GM23338 (cell line): ENCODE results near the gene GABARAPL1. TPM values are rescaled to one million over a fixed set of nuclear protein-coding genes. Genes with fewer than 3 reads are reported as not detected.

ENCODE experiments used
- ATAC-seq: fragments of 200-7000 bp; cut with Tn5 transposase; 3 replicates; pipeline ENCODE4 v1.9.1; 2020
- DNase-seq: peaks from one replicate; pipeline ENCODE4 v3.0.0-alpha.2; 2015; ENCODE audit warnings: low spot score
- H2AFZ ChIP-seq: fragments of 200-600 bp; sonication (generic); 2 replicates; pipeline ENCODE4 v1.8.0; 2016; ENCODE audit warnings: antibody characterized with exemption, mild to moderate bottlenecking, moderate library complexity
- H3F3A ChIP-seq: fragments of 200-600 bp; sonication (generic); replicated peaks from 2 replicates; pipeline ENCODE4 v1.8.0; 2017; ENCODE audit warnings: antibody characterized with exemption, mixed run types, low read depth
- H3K27ac ChIP-seq: fragments of 200-600 bp; sonication (generic); 2 replicates; pipeline ENCODE4 v1.6.1; 2016; ENCODE audit warnings: low read depth
- H3K27me3 ChIP-seq: fragments of 200-600 bp; sonication (generic); 2 replicates; pipeline ENCODE4 v1.8.0; 2016; ENCODE audit warnings: mild to moderate bottlenecking, mixed run types, moderate library complexity; ENCODE audit not compliant: insufficient read depth
- H3K36me3 ChIP-seq: fragments of 200-600 bp; sonication (generic); 2 replicates; pipeline ENCODE4 v1.8.0; 2016; ENCODE audit warnings: mild to moderate bottlenecking; ENCODE audit not compliant: insufficient read depth
- H3K4me1 ChIP-seq: fragments of 200-600 bp; sonication (generic); 2 replicates; pipeline ENCODE4 v1.8.0; 2016; ENCODE audit warnings: mild to moderate bottlenecking, moderate library complexity; ENCODE audit not compliant: insufficient read depth
- H3K4me2 ChIP-seq: fragments of 200-600 bp; sonication (generic); 2 replicates; pipeline ENCODE4 v1.7.1; 2017; ENCODE audit warnings: mixed run types
- H3K4me3 ChIP-seq: fragments of 200-600 bp; sonication (generic); 2 replicates; pipeline ENCODE4 v1.6.1; 2016; ENCODE audit warnings: mixed run types
- H3K79me2 ChIP-seq: fragments of 200-600 bp; sonication (generic); replicated peaks from 2 replicates; pipeline ENCODE4 v1.8.0; 2017; ENCODE audit warnings: mild to moderate bottlenecking; ENCODE audit not compliant: insufficient read depth
- H3K9me2 ChIP-seq: fragments of 200-600 bp; sonication (generic); 2 replicates; pipeline ENCODE4 v1.8.0; 2017; ENCODE audit not compliant: insufficient read depth
- H4K20me1 ChIP-seq: fragments of 200-600 bp; sonication (generic); replicated peaks from 2 replicates; pipeline ENCODE4 v1.8.0; 2017; ENCODE audit warnings: mild to moderate bottlenecking; ENCODE audit not compliant: insufficient read depth
- H3K27ac Mint-ChIP-seq: 2 replicates; pipeline ENCODE4 v1.8.0; 2020; ENCODE audit warnings: inconsistent platforms, mild to moderate bottlenecking, moderate library complexity, mixed read lengths
- H3K27me3 Mint-ChIP-seq: 3 replicates; pipeline ENCODE4 v1.8.0; 2022; ENCODE audit warnings: low read depth, mild to moderate bottlenecking, moderate library complexity, mixed read lengths, inconsistent platforms; ENCODE audit not compliant: insufficient read depth, poor library complexity
- H3K36me3 Mint-ChIP-seq: 3 replicates; pipeline ENCODE4 v1.8.0; 2021; ENCODE audit warnings: low read depth, mild to moderate bottlenecking, inconsistent platforms, moderate library complexity, mixed read lengths
- H3K4me1 Mint-ChIP-seq: 3 replicates; pipeline ENCODE4 v1.8.0; 2020; ENCODE audit warnings: mild to moderate bottlenecking, inconsistent platforms, mixed read lengths
- H3K4me3 Mint-ChIP-seq: 3 replicates; pipeline ENCODE4 v1.8.0; 2021; ENCODE audit warnings: moderate library complexity, mild to moderate bottlenecking, inconsistent platforms, mixed read lengths
- H3K9me3 Mint-ChIP-seq: 3 replicates; pipeline ENCODE4 v1.8.0; 2020; ENCODE audit warnings: moderate library complexity, mild to moderate bottlenecking, inconsistent platforms, mixed read lengths
- CREB1 ChIP-seq: fragments of 250-450 bp; sonication (Bioruptor Pico); IDR thresholded peaks from 2 replicates; pipeline ENCODE4 v1.5.0; 2020; ENCODE audit warnings: low read depth, mild to moderate bottlenecking, moderate library complexity
- EZH2 ChIP-seq: fragments of 200-600 bp; sonication (generic); IDR thresholded peaks from one replicate; pipeline ENCODE4 v1.8.0; 2017; ENCODE audit warnings: antibody characterized with exemption, mild to moderate bottlenecking, low read depth; ENCODE audit not compliant: unreplicated experiment
- EZH2phosphoT487 ChIP-seq: fragments of 200-600 bp; sonication (generic); IDR thresholded peaks from one replicate; pipeline ENCODE4 v1.8.1; 2018; ENCODE audit warnings: antibody characterized with exemption; ENCODE audit not compliant: unreplicated experiment
- JUNB ChIP-seq: IDR thresholded peaks from one replicate; pipeline ENCODE4 v1.6.1; 2016; ENCODE audit warnings: antibody characterized with exemption; ENCODE audit not compliant: unreplicated experiment
- NANOG ChIP-seq: IDR thresholded peaks from 2 replicates; pipeline ENCODE4 v1.6.1; 2016; ENCODE audit warnings: antibody characterized with exemption, borderline replicate concordance
- POLR2AphosphoS5 ChIP-seq: IDR thresholded peaks from 2 replicates; pipeline ENCODE4 v1.6.1; 2016; ENCODE audit warnings: antibody characterized with exemption, low read depth
- STAT1 ChIP-seq: IDR thresholded peaks from one replicate; pipeline ENCODE4 v1.6.1; 2016; ENCODE audit warnings: antibody characterized with exemption; ENCODE audit not compliant: unreplicated experiment
- ZNF114 ChIP-seq: fragments of 250-450 bp; sonication (Bioruptor Pico); IDR thresholded peaks from 2 replicates; pipeline ENCODE4 v1.5.0; 2020; ENCODE audit warnings: mild to moderate bottlenecking, moderate library complexity
- ZNF331 ChIP-seq: fragments of 250-450 bp; sonication (Bioruptor Pico); IDR thresholded peaks from 2 replicates; pipeline ENCODE4 v1.5.0; 2020; ENCODE audit warnings: low read depth, mild to moderate bottlenecking, moderate library complexity
- polyA plus RNA-seq: library from polyadenylated mRNA; unstranded; fragments of >200 nt; fragmentation: Nextera tagmentation; extraction: Ambion mirVana; gene quantifications from 2 replicates; pipeline ENCODE4 v1.2.1, GENCODE V29; 2016
- total RNA-seq: library from RNA; depleted of rRNA; stranded (reverse); fragments of >200 nt; shearing (Covaris generic); gene quantifications from 2 replicates; pipeline ENCODE4 v1.2.3, GENCODE V29; 2014
- TF ChIP-seq, protein P1 (sequence below): fragments of 250-450 bp; sonication (Bioruptor Pico); IDR thresholded peaks from 2 replicates; pipeline ENCODE4 v1.5.0; 2020; ENCODE audit warnings: mild to moderate bottlenecking, moderate library complexity
- TF ChIP-seq, protein P2 (sequence below): IDR thresholded peaks from 2 replicates; pipeline ENCODE4 v1.6.1; 2016; ENCODE audit warnings: antibody characterized with exemption
- TF ChIP-seq, protein P3 (sequence below): IDR thresholded peaks from one replicate; pipeline ENCODE4 v1.6.1; 2018; ENCODE audit warnings: antibody characterized with exemption; ENCODE audit not compliant: unreplicated experiment
- TF ChIP-seq, protein P4 (sequence below), 2 experiments: fragments of 200-600 bp in 1 of 2; sonication (generic) in 1 of 2; conservative IDR thresholded peaks; 2 replicates each; pipeline versions ENCODE4 v1.5.1 to v1.6.1; 2016 to 2017; ENCODE audit warnings: antibody characterized with exemption in 2 of 2, low read depth in 2 of 2, mild to moderate bottlenecking in 2 of 2, moderate library complexity in 1 of 2

The GABARAPL1 gene
- total and polyA plus RNA-seq, 2 experiments from 2014 or later, result 35.7 to 77.8 TPM

DNA sequence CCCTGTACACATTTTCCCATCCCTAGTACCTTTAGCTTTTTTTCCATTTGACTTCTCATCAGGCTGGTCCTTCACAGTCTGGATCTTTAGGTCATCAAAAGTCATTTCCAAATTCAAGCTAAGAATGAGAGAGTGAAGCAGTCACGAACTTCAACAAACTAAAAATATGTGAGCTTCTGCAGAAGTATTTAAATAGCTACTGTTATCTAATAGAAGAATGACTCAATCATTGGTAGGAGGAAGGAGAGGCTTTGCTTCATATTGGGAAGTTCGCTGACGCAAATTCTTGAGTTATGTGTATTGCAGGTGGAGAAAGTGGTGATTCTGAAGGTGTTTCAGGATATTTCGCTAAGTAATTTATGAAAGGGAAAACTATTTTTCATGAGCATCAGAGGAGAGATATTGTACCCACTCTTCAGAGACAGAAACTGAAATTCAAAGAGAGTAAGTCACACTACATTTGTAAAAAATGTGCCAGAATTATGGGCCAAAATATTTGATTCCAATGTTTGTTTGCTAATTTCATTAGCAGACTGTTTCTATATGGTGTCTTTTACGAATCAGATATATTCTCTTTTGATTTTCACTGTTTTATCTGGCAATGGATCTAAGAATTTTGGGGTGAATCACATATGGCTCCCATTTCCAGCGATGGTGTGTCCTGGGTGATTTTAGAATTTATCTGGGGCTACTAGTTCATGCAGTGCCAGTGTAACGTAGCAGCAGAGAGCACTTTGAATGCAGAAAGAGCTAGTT lies 40.5 kb upstream of the GABARAPL1 start, which contains the start of gene OLR1:
TSS of gene OLR1 (minus strand) at position 160 of the 756 bp plus-strand sequence. CDS start at position 105, 55 bp downstream.
- Mint-ChIP-seq H3K9me3 (no peaks in the 10 kb centered on the region), H3K36me3 (no peaks in the 10 kb centered on the region), H3K27me3 (no peaks in the 10 kb centered on the region), H3K4me3 (no peak within 1 kb of the TSS), H3K27ac (no peak within 1 kb of the TSS), H3K4me1 (no peaks in the 10 kb centered on the region; the same call in 2 of the 3 replicates)
- Histone ChIP-seq H3K27ac (no peak within 1 kb of the TSS), H3K4me3 (no peak within 1 kb of the TSS), H3K36me3 (no peaks in the 10 kb centered on the region), H4K20me1 (no peaks in the 10 kb centered on the region), H2AFZ (peak within 1 kb of the TSS; percentile 34; the same call in 1 of the 2 replicates), H3K4me2 (no peak within 1 kb of the TSS), H3F3A (no peaks in the 10 kb centered on the region), H3K4me1 (no peaks in the 10 kb centered on the region), H3K27me3 (no peaks in the 10 kb centered on the region), H3K79me2 (no peaks in the 10 kb centered on the region), H3K9me2 (no peaks in the 10 kb centered on the region)
- ATAC-seq, result no peak
- TF ChIP-seq STAT1, result no peak
- no peak for TF ChIP-seq ZNF331 (CRISPR knock-in tag)
- TF ChIP-seq JUNB, result no peak
- no peak for TF ChIP-seq ZNF114 (CRISPR knock-in tag)
- TF ChIP-seq, protein P1, sequence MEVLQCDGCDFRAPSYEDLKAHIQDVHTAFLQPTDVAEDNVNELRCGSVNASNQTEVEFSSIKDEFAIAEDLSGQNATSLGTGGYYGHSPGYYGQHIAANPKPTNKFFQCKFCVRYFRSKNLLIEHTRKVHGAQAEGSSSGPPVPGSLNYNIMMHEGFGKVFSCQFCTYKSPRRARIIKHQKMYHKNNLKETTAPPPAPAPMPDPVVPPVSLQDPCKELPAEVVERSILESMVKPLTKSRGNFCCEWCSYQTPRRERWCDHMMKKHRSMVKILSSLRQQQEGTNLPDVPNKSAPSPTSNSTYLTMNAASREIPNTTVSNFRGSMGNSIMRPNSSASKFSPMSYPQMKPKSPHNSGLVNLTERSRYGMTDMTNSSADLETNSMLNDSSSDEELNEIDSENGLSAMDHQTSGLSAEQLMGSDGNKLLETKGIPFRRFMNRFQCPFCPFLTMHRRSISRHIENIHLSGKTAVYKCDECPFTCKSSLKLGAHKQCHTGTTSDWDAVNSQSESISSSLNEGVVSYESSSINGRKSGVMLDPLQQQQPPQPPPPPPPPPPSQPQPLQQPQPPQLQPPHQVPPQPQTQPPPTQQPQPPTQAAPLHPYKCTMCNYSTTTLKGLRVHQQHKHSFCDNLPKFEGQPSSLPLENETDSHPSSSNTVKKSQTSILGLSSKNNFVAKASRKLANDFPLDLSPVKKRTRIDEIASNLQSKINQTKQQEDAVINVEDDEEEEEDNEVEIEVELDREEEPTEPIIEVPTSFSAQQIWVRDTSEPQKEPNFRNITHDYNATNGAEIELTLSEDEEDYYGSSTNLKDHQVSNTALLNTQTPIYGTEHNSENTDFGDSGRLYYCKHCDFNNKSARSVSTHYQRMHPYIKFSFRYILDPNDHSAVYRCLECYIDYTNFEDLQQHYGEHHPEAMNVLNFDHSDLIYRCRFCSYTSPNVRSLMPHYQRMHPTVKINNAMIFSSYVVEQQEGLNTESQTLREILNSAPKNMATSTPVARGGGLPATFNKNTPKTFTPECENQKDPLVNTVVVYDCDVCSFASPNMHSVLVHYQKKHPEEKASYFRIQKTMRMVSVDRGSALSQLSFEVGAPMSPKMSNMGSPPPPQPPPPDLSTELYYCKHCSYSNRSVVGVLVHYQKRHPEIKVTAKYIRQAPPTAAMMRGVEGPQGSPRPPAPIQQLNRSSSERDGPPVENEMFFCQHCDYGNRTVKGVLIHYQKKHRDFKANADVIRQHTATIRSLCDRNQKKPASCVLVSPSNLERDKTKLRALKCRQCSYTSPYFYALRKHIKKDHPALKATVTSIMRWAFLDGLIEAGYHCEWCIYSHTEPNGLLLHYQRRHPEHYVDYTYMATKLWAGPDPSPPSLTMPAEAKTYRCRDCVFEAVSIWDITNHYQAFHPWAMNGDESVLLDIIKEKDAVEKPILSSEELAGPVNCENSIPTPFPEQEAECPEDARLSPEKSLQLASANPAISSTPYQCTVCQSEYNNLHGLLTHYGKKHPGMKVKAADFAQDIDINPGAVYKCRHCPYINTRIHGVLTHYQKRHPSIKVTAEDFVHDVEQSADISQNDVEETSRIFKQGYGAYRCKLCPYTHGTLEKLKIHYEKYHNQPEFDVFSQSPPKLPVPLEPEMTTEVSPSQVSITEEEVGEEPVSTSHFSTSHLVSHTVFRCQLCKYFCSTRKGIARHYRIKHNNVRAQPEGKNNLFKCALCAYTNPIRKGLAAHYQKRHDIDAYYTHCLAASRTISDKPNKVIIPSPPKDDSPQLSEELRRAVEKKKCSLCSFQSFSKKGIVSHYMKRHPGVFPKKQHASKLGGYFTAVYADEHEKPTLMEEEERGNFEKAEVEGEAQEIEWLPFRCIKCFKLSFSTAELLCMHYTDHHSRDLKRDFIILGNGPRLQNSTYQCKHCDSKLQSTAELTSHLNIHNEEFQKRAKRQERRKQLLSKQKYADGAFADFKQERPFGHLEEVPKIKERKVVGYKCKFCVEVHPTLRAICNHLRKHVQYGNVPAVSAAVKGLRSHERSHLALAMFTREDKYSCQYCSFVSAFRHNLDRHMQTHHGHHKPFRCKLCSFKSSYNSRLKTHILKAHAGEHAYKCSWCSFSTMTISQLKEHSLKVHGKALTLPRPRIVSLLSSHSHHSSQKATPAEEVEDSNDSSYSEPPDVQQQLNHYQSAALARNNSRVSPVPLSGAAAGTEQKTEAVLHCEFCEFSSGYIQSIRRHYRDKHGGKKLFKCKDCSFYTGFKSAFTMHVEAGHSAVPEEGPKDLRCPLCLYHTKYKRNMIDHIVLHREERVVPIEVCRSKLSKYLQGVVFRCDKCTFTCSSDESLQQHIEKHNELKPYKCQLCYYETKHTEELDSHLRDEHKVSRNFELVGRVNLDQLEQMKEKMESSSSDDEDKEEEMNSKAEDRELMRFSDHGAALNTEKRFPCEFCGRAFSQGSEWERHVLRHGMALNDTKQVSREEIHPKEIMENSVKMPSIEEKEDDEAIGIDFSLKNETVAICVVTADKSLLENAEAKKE (CRISPR knock-in tag), result no peak
- TF ChIP-seq EZH2phosphoT487, result no peak
- no peak for TF ChIP-seq CREB1 (CRISPR knock-in tag)
- TF ChIP-seq, protein P2, sequence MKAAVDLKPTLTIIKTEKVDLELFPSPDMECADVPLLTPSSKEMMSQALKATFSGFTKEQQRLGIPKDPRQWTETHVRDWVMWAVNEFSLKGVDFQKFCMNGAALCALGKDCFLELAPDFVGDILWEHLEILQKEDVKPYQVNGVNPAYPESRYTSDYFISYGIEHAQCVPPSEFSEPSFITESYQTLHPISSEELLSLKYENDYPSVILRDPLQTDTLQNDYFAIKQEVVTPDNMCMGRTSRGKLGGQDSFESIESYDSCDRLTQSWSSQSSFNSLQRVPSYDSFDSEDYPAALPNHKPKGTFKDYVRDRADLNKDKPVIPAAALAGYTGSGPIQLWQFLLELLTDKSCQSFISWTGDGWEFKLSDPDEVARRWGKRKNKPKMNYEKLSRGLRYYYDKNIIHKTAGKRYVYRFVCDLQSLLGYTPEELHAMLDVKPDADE, result no peak
- TF ChIP-seq POLR2AphosphoS5, result no peak
- TF ChIP-seq, protein P3, sequence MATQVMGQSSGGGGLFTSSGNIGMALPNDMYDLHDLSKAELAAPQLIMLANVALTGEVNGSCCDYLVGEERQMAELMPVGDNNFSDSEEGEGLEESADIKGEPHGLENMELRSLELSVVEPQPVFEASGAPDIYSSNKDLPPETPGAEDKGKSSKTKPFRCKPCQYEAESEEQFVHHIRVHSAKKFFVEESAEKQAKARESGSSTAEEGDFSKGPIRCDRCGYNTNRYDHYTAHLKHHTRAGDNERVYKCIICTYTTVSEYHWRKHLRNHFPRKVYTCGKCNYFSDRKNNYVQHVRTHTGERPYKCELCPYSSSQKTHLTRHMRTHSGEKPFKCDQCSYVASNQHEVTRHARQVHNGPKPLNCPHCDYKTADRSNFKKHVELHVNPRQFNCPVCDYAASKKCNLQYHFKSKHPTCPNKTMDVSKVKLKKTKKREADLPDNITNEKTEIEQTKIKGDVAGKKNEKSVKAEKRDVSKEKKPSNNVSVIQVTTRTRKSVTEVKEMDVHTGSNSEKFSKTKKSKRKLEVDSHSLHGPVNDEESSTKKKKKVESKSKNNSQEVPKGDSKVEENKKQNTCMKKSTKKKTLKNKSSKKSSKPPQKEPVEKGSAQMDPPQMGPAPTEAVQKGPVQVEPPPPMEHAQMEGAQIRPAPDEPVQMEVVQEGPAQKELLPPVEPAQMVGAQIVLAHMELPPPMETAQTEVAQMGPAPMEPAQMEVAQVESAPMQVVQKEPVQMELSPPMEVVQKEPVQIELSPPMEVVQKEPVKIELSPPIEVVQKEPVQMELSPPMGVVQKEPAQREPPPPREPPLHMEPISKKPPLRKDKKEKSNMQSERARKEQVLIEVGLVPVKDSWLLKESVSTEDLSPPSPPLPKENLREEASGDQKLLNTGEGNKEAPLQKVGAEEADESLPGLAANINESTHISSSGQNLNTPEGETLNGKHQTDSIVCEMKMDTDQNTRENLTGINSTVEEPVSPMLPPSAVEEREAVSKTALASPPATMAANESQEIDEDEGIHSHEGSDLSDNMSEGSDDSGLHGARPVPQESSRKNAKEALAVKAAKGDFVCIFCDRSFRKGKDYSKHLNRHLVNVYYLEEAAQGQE, result no peak
- no peak for TF ChIP-seq NANOG
- no peak for TF ChIP-seq EZH2
- TF ChIP-seq, protein P4, sequence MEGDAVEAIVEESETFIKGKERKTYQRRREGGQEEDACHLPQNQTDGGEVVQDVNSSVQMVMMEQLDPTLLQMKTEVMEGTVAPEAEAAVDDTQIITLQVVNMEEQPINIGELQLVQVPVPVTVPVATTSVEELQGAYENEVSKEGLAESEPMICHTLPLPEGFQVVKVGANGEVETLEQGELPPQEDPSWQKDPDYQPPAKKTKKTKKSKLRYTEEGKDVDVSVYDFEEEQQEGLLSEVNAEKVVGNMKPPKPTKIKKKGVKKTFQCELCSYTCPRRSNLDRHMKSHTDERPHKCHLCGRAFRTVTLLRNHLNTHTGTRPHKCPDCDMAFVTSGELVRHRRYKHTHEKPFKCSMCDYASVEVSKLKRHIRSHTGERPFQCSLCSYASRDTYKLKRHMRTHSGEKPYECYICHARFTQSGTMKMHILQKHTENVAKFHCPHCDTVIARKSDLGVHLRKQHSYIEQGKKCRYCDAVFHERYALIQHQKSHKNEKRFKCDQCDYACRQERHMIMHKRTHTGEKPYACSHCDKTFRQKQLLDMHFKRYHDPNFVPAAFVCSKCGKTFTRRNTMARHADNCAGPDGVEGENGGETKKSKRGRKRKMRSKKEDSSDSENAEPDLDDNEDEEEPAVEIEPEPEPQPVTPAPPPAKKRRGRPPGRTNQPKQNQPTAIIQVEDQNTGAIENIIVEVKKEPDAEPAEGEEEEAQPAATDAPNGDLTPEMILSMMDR (conservative IDR thresholded peaks at IDR 0.05; ENCODE audit: low read depth in 2 of 2), result no peak
- DNase-seq, result no peak
